ENCODE data around the gene PCGF6. TPM values are rescaled to one million over a fixed set of nuclear protein-coding genes. Genes with fewer than 3 reads are reported as not detected.

The PCGF6 gene
- total RNA-seq, 2 donors from 2014 or later = 9.6 to 37.9 TPM

DNA sequence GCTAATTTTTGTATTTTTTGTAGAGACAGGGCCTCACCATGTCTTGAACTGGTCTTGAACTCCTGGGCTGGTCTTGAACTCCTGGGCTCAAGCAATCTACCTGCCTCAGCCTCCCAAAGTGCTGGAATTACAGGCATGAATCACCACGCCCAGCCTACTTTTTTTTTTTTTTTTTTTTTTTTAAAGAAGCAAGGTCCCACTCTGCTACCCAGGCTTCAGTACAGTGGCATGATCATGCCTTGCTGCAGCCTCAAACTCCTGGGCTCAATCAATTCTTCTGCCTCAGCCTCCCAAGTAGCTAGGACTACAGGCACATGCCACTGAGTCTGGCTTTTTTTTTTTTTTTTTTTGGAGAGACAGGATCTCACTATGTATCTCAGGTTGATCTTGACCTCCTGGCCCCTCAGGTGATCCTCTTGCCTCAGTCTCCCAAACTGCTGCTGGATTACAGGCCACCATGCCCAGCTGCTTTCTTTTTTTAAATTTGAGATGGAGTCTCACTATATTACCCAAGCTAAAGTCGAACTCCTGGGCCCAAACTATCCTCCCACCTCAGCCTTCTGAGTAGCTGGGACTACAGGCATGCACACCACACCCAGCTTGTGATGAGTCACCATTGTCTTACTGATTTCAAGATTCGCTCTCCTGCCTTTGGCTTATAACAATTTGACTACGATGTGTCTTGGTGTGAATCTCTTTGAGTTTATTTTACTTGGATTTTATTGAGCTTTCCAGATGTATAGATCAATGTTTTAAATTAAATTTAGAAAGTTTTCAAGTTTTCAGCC lies 96.2 kb downstream of the PCGF6 start:
- Histone ChIP-seq H3K4me3 (no peak overlapping the region), H3K27me3 (no peaks in the 10 kb centered on the region), H3K4me1 (no peaks in the 10 kb centered on the region), H3K9me3 (no peaks in the 10 kb centered on the region), H3K27ac (no peak overlapping the region), H3K36me3 (replicated peaks in 1 of 2; ENCODE audit: insufficient read depth in 1 of 2, low read depth in 2 of 2) (no peaks in the 10 kb centered on the region)
- DNase-seq (no peak), ATAC-seq (no peak)
- intact Hi-C loops (cut with DNase I) = no loop called here
- WGBS, 2 donors = 62 to 66% methylated on average over 4 of the region's 4 CpGs
- TF ChIP-seq, protein P1, sequence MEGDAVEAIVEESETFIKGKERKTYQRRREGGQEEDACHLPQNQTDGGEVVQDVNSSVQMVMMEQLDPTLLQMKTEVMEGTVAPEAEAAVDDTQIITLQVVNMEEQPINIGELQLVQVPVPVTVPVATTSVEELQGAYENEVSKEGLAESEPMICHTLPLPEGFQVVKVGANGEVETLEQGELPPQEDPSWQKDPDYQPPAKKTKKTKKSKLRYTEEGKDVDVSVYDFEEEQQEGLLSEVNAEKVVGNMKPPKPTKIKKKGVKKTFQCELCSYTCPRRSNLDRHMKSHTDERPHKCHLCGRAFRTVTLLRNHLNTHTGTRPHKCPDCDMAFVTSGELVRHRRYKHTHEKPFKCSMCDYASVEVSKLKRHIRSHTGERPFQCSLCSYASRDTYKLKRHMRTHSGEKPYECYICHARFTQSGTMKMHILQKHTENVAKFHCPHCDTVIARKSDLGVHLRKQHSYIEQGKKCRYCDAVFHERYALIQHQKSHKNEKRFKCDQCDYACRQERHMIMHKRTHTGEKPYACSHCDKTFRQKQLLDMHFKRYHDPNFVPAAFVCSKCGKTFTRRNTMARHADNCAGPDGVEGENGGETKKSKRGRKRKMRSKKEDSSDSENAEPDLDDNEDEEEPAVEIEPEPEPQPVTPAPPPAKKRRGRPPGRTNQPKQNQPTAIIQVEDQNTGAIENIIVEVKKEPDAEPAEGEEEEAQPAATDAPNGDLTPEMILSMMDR (IDR thresholded peaks at IDR 0.05) = no peak
- no peak for TF ChIP-seq POLR2A (IDR thresholded peaks at IDR 0.05)

GRCh38 chr10:103254113-103254512 lies 96.8 kb downstream of the PCGF6 start:
- TF ChIP-seq, protein P1 (IDR thresholded peaks at IDR 0.05) = no peak
- TF ChIP-seq POLR2A (IDR thresholded peaks at IDR 0.05) = no peak
- no peaks in the 10 kb centered on the region for H3K27me3 ChIP-seq
- H3K4me1 ChIP-seq = no peaks in the 10 kb centered on the region
- WGBS, 2 donors = 62 to 68% methylated on average over 3 of the region's 3 CpGs
- intact Hi-C loops (cut with DNase I) = no loop called here
- no peak for DNase-seq
- no peak for ATAC-seq
- no peaks in the 10 kb centered on the region for H3K36me3 ChIP-seq (replicated peaks in 1 of 2; ENCODE audit: insufficient read depth in 1 of 2, low read depth in 2 of 2)
- H3K4me3 ChIP-seq = no peak overlapping the region
- H3K9me3 ChIP-seq = no peaks in the 10 kb centered on the region
- no peak overlapping the region for H3K27ac ChIP-seq

MicroRNAs within 50 kb of the gene (microRNA counts, 767-probe panel; counts per million panel counts)
- microRNA hsa-miR-1307-3p = 0 to 736 counts per million in 2 donors

Small RNAs within 50 kb of the gene (microRNA-seq; reads per million reads assigned to microRNA genes)
- 613 to 682 reads per million in 2 donors for gene MIR1307 (ENCODE audit: borderline number of aligned reads in 2 of 2, borderline replicate concordance in 2 of 2)

Small RNAs within 50 kb of the gene (small RNA-seq; reads per million reads assigned to genes)
- gene RNU11-3P = not detected

Other genes starting within 250 kb of the PCGF6 start
- gene NT5C2, start 157.9 kb downstream of the PCGF6 start, total RNA-seq = 10 to 100 TPM; 32.0 to 43.1 TPM
- gene RPEL1, start 105.3 kb downstream of the PCGF6 start, total RNA-seq = not detected
- gene INA, start 74.0 kb downstream of the PCGF6 start, total RNA-seq = 1 to 10 TPM; 2.3 to 4.7 TPM
- gene TAF5, start 16.8 kb upstream of the PCGF6 start, total RNA-seq = 1 to 10 TPM; 2.0 to 5.7 TPM
- gene ATP5MK, start 45.3 kb upstream of the PCGF6 start, total RNA-seq = 10 to 100 TPM; 75.5 to 85.6 TPM
- 10 to 100 TPM; 13.0 to 32.0 TPM for gene PDCD11, start 45.5 kb upstream of the PCGF6 start, total RNA-seq
- 10 to 100 TPM; 11.4 to 17.8 TPM for gene CALHM2, start 101.2 kb upstream of the PCGF6 start, total RNA-seq
- gene CALHM1, start 107.8 kb upstream of the PCGF6 start, total RNA-seq = not detected
- under 1 TPM in 1 of 2 donors, not detected in 1; 0.52 TPM for gene CALHM3, start 128.1 kb upstream of the PCGF6 start, total RNA-seq
- 10 to 100 TPM; 25.1 to 25.7 TPM for gene NEURL1, start 142.6 kb upstream of the PCGF6 start, total RNA-seq

Measured in body of pancreas (tissue), 4 donors.